ENCODE results near the gene PIWIL1. TPM values are rescaled to one million over a fixed set of nuclear protein-coding genes. Genes with fewer than 3 reads are reported as not detected.

PIWIL1 gene
- total RNA-seq, 1 experiment from 2014 or later, result not detected

- TF ChIP-seq, protein P1, sequence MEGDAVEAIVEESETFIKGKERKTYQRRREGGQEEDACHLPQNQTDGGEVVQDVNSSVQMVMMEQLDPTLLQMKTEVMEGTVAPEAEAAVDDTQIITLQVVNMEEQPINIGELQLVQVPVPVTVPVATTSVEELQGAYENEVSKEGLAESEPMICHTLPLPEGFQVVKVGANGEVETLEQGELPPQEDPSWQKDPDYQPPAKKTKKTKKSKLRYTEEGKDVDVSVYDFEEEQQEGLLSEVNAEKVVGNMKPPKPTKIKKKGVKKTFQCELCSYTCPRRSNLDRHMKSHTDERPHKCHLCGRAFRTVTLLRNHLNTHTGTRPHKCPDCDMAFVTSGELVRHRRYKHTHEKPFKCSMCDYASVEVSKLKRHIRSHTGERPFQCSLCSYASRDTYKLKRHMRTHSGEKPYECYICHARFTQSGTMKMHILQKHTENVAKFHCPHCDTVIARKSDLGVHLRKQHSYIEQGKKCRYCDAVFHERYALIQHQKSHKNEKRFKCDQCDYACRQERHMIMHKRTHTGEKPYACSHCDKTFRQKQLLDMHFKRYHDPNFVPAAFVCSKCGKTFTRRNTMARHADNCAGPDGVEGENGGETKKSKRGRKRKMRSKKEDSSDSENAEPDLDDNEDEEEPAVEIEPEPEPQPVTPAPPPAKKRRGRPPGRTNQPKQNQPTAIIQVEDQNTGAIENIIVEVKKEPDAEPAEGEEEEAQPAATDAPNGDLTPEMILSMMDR (conservative IDR thresholded peaks at IDR 0.05; ENCODE audit: low read depth, low read length), result no peak
- no peak for TF ChIP-seq EZH2 (IDR thresholded peaks at IDR 0.05; ENCODE audit: borderline replicate concordance, low read depth, low read length, poor library complexity, severe bottlenecking)
- intact Hi-C loops (cut with micrococcal nuclease; ENCODE audit: unreplicated experiment), result loop anchor here (5.0 kb wide), 1 partner anchor 405 kb away; no protein-coding TSS in a partner anchor
- POLR2A ChIA-PET (ENCODE audit: low non-redundant PET), result no interaction called here
- H3K27me3 ChIP-seq (replicated peaks; ENCODE audit: insufficient read depth, low read depth, low read length, poor library complexity), result peaks cover 40% of the 10 kb centered on the region
- no peak for DNase-seq (ENCODE audit: low spot score)
- H3K4me3 ChIP-seq (ENCODE audit: low read depth, low read length, poor library complexity, severe bottlenecking), result no peak overlapping the region
- CTCF ChIA-PET, result no interaction called here
- H3K9me3 ChIP-seq (ENCODE audit: low read depth, low read length, poor library complexity, severe bottlenecking), result no peaks in the 10 kb centered on the region
- BruUV-seq (replicated peaks), result no TSS peak
- no peak overlapping the region for H3K27ac ChIP-seq (ENCODE audit: low read depth, low read length, poor library complexity, severe bottlenecking)
- H3K36me3 ChIP-seq (ENCODE audit: insufficient read depth, low read length, poor library complexity, severe bottlenecking), result no peaks in the 10 kb centered on the region
- H3K4me1 ChIP-seq (ENCODE audit: insufficient read depth, low read length, poor library complexity, severe bottlenecking), result no peaks in the 10 kb centered on the region
Observed at GRCh38 chr12:130342442-130342841, 4.8 kb downstream of the PIWIL1 start.

- ChIA-PET CTCF (no interaction called here), POLR2A (ENCODE audit: low non-redundant PET) (no interaction called here)
- no TSS peak for BruUV-seq (replicated peaks)
- Histone ChIP-seq H3K27me3 (replicated peaks; ENCODE audit: insufficient read depth, low read depth, low read length, poor library complexity) (peaks cover 40% of the 10 kb centered on the region), H3K4me1 (ENCODE audit: insufficient read depth, low read length, poor library complexity, severe bottlenecking) (no peaks in the 10 kb centered on the region), H3K27ac (ENCODE audit: low read depth, low read length, poor library complexity, severe bottlenecking) (no peak overlapping the region), H3K9me3 (ENCODE audit: low read depth, low read length, poor library complexity, severe bottlenecking) (no peaks in the 10 kb centered on the region), H3K4me3 (ENCODE audit: low read depth, low read length, poor library complexity, severe bottlenecking) (no peak overlapping the region), H3K36me3 (ENCODE audit: insufficient read depth, low read length, poor library complexity, severe bottlenecking) (no peaks in the 10 kb centered on the region)
- no peak for DNase-seq (ENCODE audit: low spot score)
- no peak for TF ChIP-seq EZH2 (IDR thresholded peaks at IDR 0.05; ENCODE audit: borderline replicate concordance, low read depth, low read length, poor library complexity, severe bottlenecking)
- TF ChIP-seq, protein P1 (conservative IDR thresholded peaks at IDR 0.05; ENCODE audit: low read depth, low read length), result no peak
- intact Hi-C loops (cut with micrococcal nuclease; ENCODE audit: unreplicated experiment), result loop anchor here (5.0 kb wide), 1 partner anchor 404 kb away; no protein-coding TSS in a partner anchor
Observed at GRCh38 chr12:130342842-130343241, 5.2 kb downstream of the PIWIL1 start.

GRCh38 chr12:130344529-130344928 is 6.8 kb downstream of the PIWIL1 start:
- CTCF ChIA-PET, result no interaction called here
- intact Hi-C loops (cut with micrococcal nuclease; ENCODE audit: unreplicated experiment), result loop anchor here (5.0 kb wide), 1 partner anchor 403 kb away; no protein-coding TSS in a partner anchor

More at GRCh38 chr12:130344529-130344928, 6.8 kb downstream of the PIWIL1 start:
- no peak for DNase-seq (ENCODE audit: low spot score)
- POLR2A ChIA-PET (ENCODE audit: low non-redundant PET), result no interaction called here
- Histone ChIP-seq H3K4me3 (ENCODE audit: low read depth, low read length, poor library complexity, severe bottlenecking) (no peak overlapping the region), H3K27me3 (replicated peaks; ENCODE audit: insufficient read depth, low read depth, low read length, poor library complexity) (peaks cover 40% of the 10 kb centered on the region), H3K27ac (ENCODE audit: low read depth, low read length, poor library complexity, severe bottlenecking) (no peak overlapping the region), H3K9me3 (ENCODE audit: low read depth, low read length, poor library complexity, severe bottlenecking) (no peaks in the 10 kb centered on the region), H3K4me1 (ENCODE audit: insufficient read depth, low read length, poor library complexity, severe bottlenecking) (no peaks in the 10 kb centered on the region), H3K36me3 (ENCODE audit: insufficient read depth, low read length, poor library complexity, severe bottlenecking) (no peaks in the 10 kb centered on the region)
- TF ChIP-seq EZH2 (IDR thresholded peaks at IDR 0.05; ENCODE audit: borderline replicate concordance, low read depth, low read length, poor library complexity, severe bottlenecking), result no peak
- TF ChIP-seq, protein P1 (conservative IDR thresholded peaks at IDR 0.05; ENCODE audit: low read depth, low read length), result no peak
- BruUV-seq (replicated peaks), result no TSS peak
